ENCODE measurements around the gene HOXA6.

Gene HOXA6

DNA sequence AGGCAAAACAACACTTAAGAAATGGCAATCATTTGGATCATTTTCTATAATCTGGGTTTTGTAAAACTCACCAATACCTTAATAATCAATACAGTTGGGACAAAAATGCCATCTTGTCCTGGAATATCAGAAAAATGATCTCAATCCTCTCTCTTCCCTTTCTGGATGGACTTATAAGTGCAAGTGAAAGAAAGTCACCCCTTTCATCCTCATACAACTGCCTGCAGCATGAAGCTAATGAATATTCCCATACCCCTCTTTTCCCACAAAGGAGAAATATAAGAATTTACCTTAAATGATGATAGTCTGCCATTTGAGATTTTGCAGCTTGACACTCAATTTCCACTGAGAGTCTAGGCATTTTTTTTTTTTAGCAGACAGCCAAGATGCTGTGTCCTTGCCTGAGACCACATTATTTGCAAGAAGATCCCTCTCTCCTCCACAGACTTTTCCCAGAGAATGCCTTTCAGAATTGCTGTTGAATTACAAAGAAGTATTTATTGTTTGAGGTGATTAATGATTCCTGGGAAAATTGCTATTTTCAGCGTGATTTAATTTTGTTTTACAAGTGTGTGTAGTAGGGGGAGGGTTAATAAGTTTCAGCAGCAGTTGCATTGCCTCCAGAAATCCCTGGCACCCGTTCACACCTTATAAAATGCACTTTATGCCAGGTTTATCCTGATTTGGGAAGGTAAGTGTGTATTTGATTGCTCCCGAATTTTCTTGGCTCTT is 20.8 kb downstream of the HOXA6 start:
- DNase-seq (ENCODE audit: insufficient read length, low spot score) (no peak), FAIRE-seq (no peak)

- no peak for FAIRE-seq
- DNase-seq (ENCODE audit: insufficient read length, low spot score) = no peak
Measured at GRCh38 chr7:27125986-27126394, 21.6 kb downstream of the HOXA6 start.

DNA sequence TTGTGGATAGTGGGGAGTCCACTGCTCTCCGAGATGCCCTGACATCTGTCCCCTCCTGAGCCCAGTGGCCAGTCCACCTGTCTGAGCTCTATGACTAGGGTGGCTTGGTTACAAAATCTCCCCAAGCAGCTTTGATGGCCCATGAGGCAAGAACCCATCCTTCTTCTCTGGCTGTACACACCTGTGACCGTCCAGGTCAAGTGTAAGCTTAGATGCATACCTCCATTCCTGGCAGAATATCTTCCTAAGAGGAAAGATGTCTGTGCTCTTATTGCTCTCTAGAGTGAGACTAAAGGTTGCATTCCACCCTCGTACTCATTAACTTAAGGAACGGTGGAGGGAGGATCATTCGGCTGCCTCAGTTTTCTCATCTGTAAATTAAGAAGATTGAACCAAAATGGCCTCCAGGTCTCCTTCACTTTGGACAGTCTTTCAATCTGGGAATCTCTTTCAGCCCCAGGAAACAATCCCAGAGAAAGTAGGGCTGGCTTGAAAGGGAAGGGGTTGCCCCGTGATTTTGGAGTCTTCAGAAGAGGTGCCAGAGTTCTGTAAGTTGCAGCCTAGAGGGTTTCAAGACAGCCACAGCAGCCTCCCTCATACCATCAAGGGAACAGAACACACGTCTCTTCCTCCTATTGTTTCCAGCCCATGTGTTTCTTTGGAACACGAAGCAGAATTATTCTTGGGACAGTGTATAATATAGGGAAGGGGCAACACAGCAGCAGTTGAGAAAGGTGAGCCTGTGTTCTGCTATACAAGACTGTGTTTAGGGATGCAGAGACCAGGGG is 22.5 kb downstream of the HOXA6 start:
- peak; percentile 49 for FAIRE-seq
- no peak for DNase-seq (ENCODE audit: insufficient read length, low spot score)

- FAIRE-seq = peak; percentile 76
- no peak for DNase-seq (ENCODE audit: insufficient read length, low spot score)
Measured at GRCh38 chr7:27124096-27124901, 23.3 kb downstream of the HOXA6 start.

GRCh38 chr7:27123477-27124053 is 24.0 kb downstream of the HOXA6 start:
- DNase-seq (ENCODE audit: insufficient read length, low spot score) (no peak), FAIRE-seq (no peak)

GRCh38 chr7:27123007-27123476 is 24.5 kb downstream of the HOXA6 start:
- no peak for DNase-seq (ENCODE audit: insufficient read length, low spot score)
- FAIRE-seq = no peak

DNA sequence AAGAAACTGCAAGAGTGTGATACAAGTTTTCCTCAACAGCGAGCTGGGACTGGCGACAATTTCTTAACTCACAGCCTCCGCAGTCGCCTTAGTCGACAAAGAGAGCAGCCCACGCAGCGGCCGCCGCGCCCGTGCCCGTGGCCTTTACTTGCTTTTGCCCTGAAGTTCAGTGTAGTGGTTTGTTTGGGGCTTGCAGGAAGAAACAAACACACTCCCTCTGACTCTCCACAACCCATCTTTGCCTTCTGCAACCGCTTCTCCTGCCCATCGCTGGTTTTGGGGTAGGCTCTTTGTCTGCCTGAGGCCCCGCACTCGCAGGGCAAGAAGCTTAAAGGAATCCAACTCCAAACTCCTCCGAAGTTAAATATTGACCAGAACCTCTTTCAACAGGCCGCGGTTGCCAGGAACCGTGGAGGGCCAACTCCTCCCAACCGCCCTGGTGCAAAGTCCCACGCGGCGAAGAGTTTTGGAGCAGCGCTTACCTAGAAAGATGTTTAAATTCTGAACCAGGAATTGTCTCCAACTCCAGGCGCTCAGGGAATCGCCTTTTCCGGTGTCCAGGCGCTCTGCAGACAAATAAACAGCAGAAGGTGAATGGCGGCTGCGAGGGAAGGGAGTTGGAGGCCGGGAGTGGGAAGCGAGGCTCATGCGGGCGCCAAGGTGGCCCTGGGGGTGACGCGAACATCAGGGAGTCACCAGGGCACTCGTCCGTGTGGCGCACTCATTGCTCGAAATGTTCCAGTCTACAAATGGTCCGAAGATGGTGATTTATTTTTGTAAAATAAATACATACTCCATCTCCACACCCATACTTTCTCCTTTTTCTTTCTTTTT is 25.3 kb downstream of the HOXA6 start:
- FAIRE-seq = no peak
- DNase-seq (ENCODE audit: insufficient read length, low spot score) = no peak

DNA sequence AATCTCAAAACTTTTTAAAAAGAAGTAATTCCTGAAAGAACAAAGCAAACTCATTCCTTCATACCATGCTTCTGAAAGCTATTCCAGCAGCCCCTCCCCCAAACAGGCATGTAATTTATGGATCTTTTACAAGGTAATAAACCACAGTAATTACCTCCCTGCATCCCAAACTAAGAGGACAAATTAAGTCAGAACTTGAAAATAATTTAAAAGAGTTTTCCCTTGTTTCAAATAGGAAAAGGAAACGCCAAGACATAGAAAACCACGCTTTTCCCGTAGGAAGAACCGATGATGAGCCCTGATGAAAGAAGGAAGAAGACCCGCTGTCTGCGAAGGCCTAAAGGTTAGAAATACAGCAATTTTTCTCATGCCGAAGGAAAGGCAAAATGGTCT is 25.9 kb downstream of the HOXA6 start:
- FAIRE-seq = no peak
- no peak for DNase-seq (ENCODE audit: insufficient read length, low spot score)

- DNase-seq (ENCODE audit: insufficient read length, low spot score) = no peak
- no peak for FAIRE-seq
Measured at GRCh38 chr7:27119412-27119911, 28.1 kb downstream of the HOXA6 start.

DNA sequence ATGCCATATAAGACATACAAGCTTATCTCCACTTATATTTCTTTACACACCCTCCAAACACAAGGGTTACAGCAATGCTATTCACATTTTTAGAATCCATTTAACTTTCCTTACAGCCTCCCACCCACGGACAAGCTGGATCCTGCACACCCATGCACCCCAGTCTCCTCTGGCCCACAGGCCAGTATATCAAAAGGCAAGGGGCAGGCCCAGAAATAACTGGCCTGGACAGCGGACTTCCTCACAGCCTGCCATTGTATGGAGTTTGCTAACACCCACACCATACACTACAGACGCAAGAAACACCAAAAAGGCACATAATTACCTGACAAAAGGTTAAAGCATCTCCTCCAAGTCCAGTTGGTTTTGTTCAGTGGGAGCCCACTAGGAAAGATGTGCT is 29.0 kb downstream of the HOXA6 start:
- no peak for DNase-seq (ENCODE audit: insufficient read length, low spot score)
- no peak for FAIRE-seq

DNA sequence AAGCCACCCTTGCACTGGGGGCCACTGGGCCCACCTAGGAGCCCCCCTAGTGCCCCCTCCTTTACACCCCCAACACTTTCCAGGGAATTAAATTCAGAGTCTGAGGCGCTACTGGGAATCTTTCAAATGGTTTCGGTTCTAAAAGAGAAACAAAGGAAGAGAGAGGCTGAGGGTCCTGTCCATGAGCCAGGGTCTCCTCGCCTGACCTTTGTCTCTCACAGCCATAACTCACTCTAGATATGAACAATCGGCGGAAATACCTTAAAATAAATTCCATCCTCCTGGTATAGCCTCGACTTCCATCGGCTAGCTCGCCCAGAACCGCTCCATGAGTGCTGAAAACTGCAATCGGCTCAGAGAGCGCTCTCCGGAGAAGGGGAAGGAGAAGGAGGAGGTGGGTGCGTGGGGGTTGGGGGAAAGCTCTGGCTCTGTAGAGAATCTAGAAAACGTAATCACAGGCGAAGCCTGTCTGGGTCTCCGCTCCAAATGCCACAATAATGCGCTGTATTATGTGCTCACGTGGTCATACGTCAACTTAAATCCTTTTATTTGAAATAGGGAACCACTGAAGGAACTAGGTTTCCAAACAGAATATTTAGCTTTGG is 29.6 kb downstream of the HOXA6 start:
- DNase-seq (ENCODE audit: insufficient read length, low spot score) (no peak), FAIRE-seq (no peak)

GRCh38 chr7:27116962-27117886 is 30.4 kb downstream of the HOXA6 start:
- FAIRE-seq (no peak), DNase-seq (ENCODE audit: insufficient read length, low spot score) (no peak)

DNA sequence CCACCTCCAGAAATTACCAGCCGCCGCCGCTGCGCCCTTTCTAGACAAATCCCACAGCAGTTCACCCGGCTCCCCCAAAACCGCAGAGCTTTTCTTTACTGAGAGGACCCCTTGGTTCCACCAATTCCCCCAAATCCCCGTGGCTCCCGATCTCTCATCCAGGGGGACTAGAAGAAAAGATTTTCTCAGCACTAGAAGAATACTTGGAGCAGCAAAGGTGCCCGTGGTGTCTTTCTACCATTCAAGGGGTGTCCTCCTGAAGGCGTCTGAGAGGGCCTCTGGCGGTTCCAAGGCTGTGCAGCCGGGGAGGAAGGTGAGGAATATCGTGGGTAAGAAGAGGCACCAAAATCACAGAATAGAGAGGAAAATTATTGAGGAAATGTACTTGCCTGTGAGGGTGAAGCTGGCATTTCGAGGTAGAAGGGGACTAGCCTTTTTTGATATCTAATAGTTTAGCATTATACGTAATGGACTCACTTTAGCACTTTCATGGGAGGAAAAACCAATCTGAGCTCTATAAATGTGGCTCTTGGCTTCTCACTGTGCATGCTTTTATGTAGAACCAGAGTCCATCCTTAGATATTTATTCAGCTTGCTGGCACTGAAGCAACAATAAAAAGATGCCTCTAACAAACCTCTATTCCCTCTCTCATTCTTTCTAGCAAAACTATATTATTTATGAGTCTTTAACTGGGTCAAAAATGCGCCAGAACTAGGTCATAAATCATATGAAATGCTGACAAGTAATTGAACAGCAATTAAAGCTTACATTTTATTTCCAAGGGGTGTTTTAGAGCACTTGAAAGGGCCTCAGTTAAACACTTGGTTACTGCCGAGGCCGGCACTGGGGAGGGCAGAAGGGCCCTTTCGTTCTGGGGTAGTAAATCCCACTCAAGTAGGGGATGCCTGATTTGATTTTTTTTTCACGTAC is 31.3 kb downstream of the HOXA6 start:
- FAIRE-seq = no peak
- no peak for DNase-seq (ENCODE audit: insufficient read length, low spot score)

- DNase-seq (ENCODE audit: insufficient read length, low spot score) = peak; percentile 66
Measured at GRCh38 chr7:27115221-27116026, 32.1 kb downstream of the HOXA6 start.

DNA sequence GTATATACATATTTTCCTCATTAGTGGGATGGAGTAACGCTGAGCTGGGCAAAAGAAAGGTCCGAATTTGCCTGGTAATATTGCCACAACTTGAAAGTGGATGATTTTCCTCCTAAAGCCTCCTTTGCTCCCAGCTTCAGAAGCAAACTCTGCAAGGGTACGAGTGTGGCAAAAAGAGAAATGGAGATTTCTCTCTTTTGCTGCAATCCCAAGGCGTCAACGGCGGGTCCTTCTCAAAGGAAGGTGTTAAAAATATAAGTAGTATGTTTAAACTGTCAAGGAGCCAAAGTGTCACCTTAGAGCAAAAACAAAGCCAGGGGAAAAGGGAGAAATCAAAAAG is 32.7 kb downstream of the HOXA6 start:
- FAIRE-seq (no peak), DNase-seq (ENCODE audit: insufficient read length, low spot score) (no peak)

More at GRCh38 chr7:27115221-27116026, 32.1 kb downstream of the HOXA6 start:
- no peak for FAIRE-seq

GRCh38 chr7:27113991-27114769 is 33.4 kb downstream of the HOXA6 start:
- no peak for DNase-seq (ENCODE audit: insufficient read length, low spot score)
- FAIRE-seq = no peak

Measured in HTR-8/SVneo (cell line).